IPS-15b (cell line): ENCODE measurements around the gene CYP4F8.
"Not testable (repeated sequence)": the region's sequence is repeated elsewhere in the genome, so short reads cannot be mapped to it uniquely, and the experiment has no call there.

ENCODE experiments used
- H3K27me3 ChIP-seq: one replicate; pipeline ENCODE4 v1.6.1; 2013; ENCODE audit warnings: low read length; ENCODE audit not compliant: control insufficient read depth, insufficient read depth
- H3K36me3 ChIP-seq: one replicate; pipeline ENCODE4 v1.6.1; 2013; ENCODE audit warnings: low read length; ENCODE audit not compliant: control insufficient read depth, insufficient read depth
- H3K4me1 ChIP-seq: one replicate; pipeline ENCODE4 v1.6.1; 2013; ENCODE audit warnings: mild to moderate bottlenecking, low read length; ENCODE audit not compliant: control insufficient read depth, insufficient read depth
- H3K4me3 ChIP-seq: one replicate; pipeline ENCODE4 v1.5.1; 2013; ENCODE audit warnings: low read depth, low read length
- H3K9ac ChIP-seq: one replicate; pipeline ENCODE4 v1.6.1; 2013; ENCODE audit warnings: low read depth, mild to moderate bottlenecking, low read length
- H3K9me3 ChIP-seq: one replicate; pipeline ENCODE4 v1.6.1; 2013; ENCODE audit warnings: mild to moderate bottlenecking, low read length; ENCODE audit not compliant: control insufficient read depth, insufficient read depth

The CYP4F8 gene

DNA sequence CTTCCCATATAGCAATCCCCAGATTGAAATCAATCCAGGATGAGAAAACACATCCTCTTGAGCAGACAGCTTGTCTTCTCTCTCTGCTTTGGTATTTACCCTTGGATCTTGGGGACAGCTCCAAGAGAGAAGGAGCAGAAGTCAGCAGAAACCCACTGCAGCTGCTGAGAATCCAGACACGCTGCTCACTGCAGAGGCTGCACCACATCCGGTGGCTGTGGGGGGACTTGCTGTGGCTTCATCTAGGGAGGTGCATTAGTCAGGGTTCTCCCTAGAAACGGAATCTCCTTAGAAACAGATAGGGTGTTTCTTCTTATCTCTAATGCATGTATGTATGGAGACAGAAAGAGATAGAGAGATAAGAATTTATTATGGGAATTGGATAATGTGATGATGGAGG, 60.5 kb downstream of the CYP4F8 start:
- no peaks in the 10 kb centered on the region for H3K4me1 ChIP-seq
- H3K9me3 ChIP-seq, result no peaks in the 10 kb centered on the region
- H3K4me3 ChIP-seq, result no peak overlapping the region
- no peaks in the 10 kb centered on the region for H3K27me3 ChIP-seq
- no peak overlapping the region for H3K9ac ChIP-seq
- no peaks in the 10 kb centered on the region for H3K36me3 ChIP-seq

DNA sequence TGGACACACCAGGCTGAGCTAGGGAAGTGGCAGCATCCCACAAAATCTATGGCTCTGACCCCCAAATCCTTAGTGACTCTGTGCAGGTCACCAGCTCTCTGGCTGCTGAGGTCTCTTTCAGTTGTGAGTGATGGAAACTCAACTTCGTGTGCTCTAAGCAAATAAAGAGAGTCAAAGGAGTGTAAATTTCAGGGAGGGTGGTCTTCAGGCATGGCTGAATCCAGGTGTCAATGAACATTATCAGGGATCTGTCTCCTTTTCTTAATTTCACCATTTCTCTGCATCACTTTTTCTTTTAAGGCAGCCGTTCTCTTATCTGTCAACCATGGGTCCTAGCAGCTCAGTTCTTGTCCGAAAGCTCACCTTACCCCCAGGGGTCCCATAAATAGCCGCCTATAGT, 64.1 kb downstream of the CYP4F8 start:
- Histone ChIP-seq H3K9me3 (no peaks in the 10 kb centered on the region), H3K9ac (no peak overlapping the region), H3K4me3 (no peak overlapping the region), H3K36me3 (no peaks in the 10 kb centered on the region), H3K27me3 (no peaks in the 10 kb centered on the region), H3K4me1 (no peaks in the 10 kb centered on the region)

- H3K4me3 ChIP-seq, H3K36me3 ChIP-seq, H3K9ac ChIP-seq, H3K27me3 ChIP-seq, H3K9me3 ChIP-seq, H3K4me1 ChIP-seq: not testable (repeated sequence)
These were observed 64.8 kb downstream of the CYP4F8 start for GRCh38 chr19:15679865-15680264.
